SK-N-MC (cell line): ENCODE data around the gene CHRNA5.

Experiments used
- EZH2 ChIP-seq: fragments of 200-600 bp; sonication (generic); IDR thresholded peaks from one replicate; pipeline ENCODE4 v1.6.1; 2017; ENCODE audit warnings: antibody characterized with exemption
- FOXP2 ChIP-seq: optimal IDR thresholded peaks from 2 replicates; pipeline ENCODE3; 2011; ENCODE audit warnings: mild to moderate bottlenecking, moderate library complexity; ENCODE audit not compliant: insufficient read depth; ENCODE audit errors: extremely low read length, control extremely low read depth
- POLR2AphosphoS5 ChIP-seq: IDR thresholded peaks from 2 replicates; pipeline ENCODE4 v1.6.1; 2012; ENCODE audit warnings: mild to moderate bottlenecking, low read depth, low read length, borderline replicate concordance

DNA sequence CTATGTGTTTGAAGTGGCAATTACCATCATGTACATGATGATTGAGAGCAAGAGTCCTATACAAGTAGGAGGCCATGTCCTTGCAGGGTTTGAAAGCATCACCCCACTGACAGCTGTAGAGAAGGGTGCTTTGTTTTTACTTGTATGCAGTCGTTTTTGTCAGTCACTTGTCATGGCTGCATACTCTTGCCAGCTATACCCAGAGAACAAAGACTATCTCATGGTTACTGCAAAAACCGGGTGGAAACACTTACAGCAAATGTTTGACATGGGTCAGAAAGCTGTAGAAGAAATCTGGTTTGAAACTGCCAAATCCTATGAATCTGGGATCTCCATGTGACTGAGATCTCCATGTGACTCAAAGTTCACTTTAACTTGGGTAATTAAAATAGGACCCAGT, 32.0 kb upstream of the CHRNA5 start:
- no peak for TF ChIP-seq EZH2
- TF ChIP-seq POLR2AphosphoS5, result no peak
- no peak for TF ChIP-seq FOXP2
